ENCODE data around the gene YPEL1. TPM values are rescaled to one million over a fixed set of nuclear protein-coding genes. Genes with fewer than 3 reads are reported as not detected.
A peak's percentile ranks its signal among the peaks of the same experiment; 100 is the strongest.
"Not testable (repeated sequence)": the region's sequence is repeated elsewhere in the genome, so short reads cannot be mapped to it uniquely, and the experiment has no call there.

Gene YPEL1
- total RNA-seq, 1 experiment from 2014 or later, result 4.0 TPM

DNA sequence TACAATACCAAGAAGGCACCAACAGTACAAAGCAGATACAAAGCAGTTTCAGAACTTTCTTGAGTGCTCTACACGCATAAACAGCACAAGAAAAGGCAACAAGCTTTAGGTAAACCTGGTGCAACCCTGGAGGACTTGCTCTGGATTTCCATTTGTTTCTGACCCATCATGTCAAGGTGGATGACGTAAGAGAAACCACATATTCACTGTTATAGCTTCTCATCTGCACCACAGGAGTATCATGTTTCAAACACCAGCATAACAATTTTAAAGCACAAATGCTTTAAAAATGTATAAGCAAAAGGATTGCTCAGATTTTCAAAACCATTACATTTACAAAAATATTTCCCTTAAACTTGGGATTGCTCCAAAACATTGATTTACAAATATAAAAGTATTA, 25.0 kb upstream of the YPEL1 start:
- Histone ChIP-seq H3K4me3 (no peak overlapping the region), H3K27me3 (no peaks in the 10 kb centered on the region), H3K4me1 (peaks cover 18% of the 10 kb centered on the region), H3K9me3 (replicated peaks) (no peaks in the 10 kb centered on the region), H3K27ac (no peak overlapping the region), H3K36me3 (peaks cover 32% of the 10 kb centered on the region)
- DNase-seq, result peak in 1 of 2 experiments; percentile 63

DNA sequence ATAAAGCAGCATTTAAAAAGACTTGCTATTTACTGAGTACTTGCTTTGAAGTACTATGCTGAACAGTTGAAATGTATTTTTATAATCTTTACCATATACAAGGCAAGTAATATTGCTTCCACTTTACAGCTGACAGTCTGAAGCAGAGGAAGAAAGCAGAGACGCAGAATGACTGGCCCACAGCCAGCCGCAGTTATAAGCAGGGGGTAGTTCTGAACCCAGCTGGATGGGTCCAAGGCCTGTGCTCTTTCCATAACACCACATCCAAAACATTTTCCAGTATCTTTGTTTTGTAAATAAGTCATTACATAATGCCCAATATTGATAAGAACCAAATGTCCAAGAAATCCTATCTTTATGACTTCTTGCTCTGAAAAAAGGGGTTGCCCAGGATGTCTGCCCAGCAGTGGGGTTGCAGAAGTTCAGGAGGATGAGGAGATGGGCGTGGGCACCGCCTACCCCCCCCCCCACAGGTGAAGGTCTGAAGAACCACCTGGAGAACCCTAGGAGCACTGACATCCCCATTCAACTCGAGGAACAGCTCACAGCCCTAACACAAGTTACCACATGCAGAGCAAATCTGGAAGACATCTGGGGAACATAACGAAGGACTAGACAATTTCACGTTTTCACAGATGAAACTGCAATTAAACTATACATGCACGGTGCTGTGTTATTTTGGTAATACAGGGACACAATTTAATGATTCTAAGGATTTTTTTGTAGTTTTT, 24.2 kb upstream of the YPEL1 start:
- no peak overlapping the region for H3K4me3 ChIP-seq

DNA sequence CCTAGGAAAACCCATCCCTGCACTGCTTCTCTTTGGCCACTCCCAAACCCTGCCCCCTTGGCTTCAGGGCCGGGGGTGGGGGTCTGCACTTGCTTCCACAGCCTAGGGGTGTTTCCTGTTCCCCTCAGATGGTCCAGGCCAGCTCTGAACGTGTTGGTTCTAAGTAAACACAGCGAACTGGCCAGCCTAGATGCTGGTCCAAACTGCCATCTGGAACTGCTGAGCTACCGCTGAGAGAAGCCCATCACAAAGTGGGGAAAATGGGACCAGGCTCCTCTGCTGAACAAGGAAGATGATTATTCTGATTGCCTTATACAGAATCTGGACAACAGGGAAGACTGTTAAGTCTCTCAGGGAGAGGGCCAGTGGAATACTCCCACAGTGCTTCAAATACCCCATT, 23.5 kb upstream of the YPEL1 start:
- Histone ChIP-seq H3K27ac (no peak overlapping the region), H3K9me3 (replicated peaks) (no peaks in the 10 kb centered on the region), H3K4me3 (no peak overlapping the region), H3K27me3 (no peaks in the 10 kb centered on the region), H3K4me1 (peaks cover 24% of the 10 kb centered on the region), H3K36me3 (peaks cover 28% of the 10 kb centered on the region)
- no peak for DNase-seq

More for the DNA sequence above, 24.2 kb upstream of the YPEL1 start:
- Histone ChIP-seq H3K27ac (no peak overlapping the region), H3K27me3 (no peaks in the 10 kb centered on the region), H3K36me3 (peaks cover 30% of the 10 kb centered on the region), H3K4me1 (peaks cover 22% of the 10 kb centered on the region), H3K9me3 (replicated peaks) (no peaks in the 10 kb centered on the region)
- DNase-seq, result no peak

DNA sequence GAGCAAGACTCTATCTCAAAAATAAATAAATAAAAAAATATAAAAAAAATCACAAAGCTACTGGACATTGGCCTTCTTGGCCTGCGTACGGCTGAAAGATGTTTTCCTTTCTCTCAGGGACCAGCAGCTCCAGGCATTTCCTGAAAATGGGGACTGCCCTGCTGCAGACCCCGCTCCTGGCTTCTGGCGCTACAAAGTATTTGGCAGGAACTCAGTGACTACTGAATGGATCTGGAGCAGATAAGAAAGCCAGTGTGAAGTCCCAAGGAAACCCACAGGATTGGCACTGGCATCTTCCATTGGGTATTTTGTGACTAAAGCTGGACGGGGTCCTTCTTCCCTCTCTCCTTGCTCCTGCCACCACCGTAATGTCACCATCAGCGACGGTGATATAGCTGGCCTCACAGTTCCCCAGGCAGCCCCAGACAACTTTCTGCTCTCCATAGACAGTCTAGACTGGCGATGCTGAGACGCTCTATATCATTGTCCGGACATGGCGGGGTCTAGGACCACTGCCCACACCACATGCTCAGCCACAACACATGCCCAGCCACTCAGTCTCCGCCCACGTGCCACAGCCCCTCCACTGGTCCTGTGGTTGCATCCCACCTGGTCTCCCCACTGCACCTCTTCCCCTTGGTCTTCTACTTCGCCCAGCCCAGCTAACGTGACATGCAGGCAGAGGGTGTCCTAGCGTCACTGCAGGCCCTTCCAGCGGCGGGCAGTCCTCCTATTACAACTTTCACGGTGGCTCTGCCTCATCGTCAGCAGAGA, 22.7 kb upstream of the YPEL1 start:
- H3K27me3 ChIP-seq, result no peaks in the 10 kb centered on the region
- H3K4me1 ChIP-seq, result peaks cover 25% of the 10 kb centered on the region
- H3K36me3 ChIP-seq, result peaks cover 20% of the 10 kb centered on the region
- H3K27ac ChIP-seq, result no peak overlapping the region
- DNase-seq, result no peak
- no peaks in the 10 kb centered on the region for H3K9me3 ChIP-seq (replicated peaks)
- H3K4me3 ChIP-seq, result no peak overlapping the region

DNA sequence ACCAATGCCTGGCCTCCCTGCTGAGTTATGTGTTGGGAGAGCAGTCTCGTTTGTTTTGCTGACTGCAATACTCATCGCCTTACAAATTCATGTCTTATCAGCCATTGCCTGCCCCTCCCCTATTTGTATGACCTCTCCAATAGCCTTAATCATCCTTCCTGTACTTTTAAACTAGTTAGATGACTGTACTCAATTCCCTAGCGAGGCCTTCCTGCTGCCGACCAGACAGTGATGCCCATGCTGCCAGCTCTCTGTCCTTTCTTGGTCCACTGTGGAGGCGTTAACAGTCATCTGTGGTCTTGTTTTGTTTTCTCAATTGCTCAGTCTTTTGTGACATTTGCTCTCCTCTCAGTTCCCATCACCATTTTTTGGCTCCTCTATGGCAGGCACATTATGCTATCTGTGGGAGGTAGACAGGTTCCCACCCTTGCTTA, 20.3 kb upstream of the YPEL1 start:
- DNase-seq, result no peak
- H3K27ac ChIP-seq, result peak overlapping the region; percentile 47; the same call in 1 of the 2 replicates
- no peak overlapping the region for H3K4me3 ChIP-seq
- H3K9me3 ChIP-seq (replicated peaks), result no peaks in the 10 kb centered on the region
- peaks cover 18% of the 10 kb centered on the region for H3K4me1 ChIP-seq
- 0 out of 2 replicates have a peak, but pooled peaks cover 4% of the 10 kb centered on the region for H3K36me3 ChIP-seq
- no peaks in the 10 kb centered on the region for H3K27me3 ChIP-seq

DNA sequence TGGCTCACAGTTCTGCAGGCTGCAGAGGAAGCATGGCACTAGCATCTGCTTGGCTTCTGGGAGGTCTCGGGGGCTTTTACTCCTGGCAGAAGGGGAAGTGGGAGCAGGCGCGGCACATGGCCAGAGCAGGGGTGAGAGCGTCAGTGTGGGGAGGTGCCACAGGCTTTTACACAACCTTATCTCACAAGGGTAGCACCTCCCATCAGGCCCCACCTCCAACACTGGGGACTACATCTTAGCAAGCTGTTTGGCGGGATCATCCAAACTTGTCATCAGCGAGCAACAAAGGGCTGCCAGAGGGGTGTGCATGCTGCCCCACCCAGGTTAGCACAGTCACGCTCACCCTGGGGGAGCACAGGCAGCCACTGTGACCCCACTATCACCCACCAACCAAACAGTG, 18.9 kb upstream of the YPEL1 start:
- H3K9me3 ChIP-seq (replicated peaks), result no peaks in the 10 kb centered on the region
- H3K27ac ChIP-seq, result peak overlapping the region; percentile 47
- H3K4me1 ChIP-seq, result peaks cover 12% of the 10 kb centered on the region
- H3K27me3 ChIP-seq, result no peaks in the 10 kb centered on the region
- DNase-seq, result peak; percentile 84 to 85
- H3K36me3 ChIP-seq, result 0 out of 2 replicates have a peak, but pooled peaks cover 4% of the 10 kb centered on the region
- peak overlapping the region; percentile 17 for H3K4me3 ChIP-seq

DNA sequence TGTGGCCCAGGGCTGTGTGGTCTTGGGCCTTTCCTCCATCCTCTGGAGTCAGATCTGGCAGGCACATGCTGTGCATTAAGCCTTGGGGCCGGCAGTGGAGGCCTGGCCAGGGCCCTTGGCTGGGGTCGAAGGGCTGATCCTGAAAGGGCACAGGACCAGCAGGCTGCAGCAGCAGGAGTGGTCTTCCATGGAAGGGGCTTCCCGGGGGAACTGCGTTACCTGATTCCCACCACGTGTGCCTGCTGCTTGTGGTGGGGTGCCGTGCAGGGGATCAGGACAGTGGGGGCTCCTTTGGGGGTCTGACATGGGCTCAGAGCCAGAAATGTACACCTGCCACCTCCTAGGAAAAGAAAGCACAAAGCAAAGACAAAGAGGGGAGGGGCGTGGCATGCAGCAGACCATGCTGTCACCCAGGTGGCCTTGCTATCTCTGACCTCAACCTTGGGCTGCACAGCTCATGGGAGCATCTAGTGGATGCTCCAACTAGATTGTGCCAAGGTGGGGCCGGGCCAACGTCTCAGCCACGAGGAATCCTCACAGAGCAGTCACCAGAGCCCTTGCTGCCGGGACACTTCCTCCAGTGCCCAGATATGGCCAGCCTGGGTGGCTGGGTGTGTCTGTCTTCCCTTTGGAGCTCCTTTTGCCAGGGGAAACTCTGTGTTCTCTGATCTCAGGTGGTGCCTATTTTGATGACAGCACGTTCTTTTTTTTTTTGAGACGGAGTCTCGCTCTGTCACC, 17.9 kb upstream of the YPEL1 start:
- Histone ChIP-seq H3K27me3 (no peaks in the 10 kb centered on the region), H3K4me1 (peaks cover 15% of the 10 kb centered on the region), H3K36me3 (no peaks in the 10 kb centered on the region), H3K27ac (no peak overlapping the region), H3K4me3 (no peak overlapping the region), H3K9me3 (replicated peaks) (no peaks in the 10 kb centered on the region)
- DNase-seq, result no peak

DNA sequence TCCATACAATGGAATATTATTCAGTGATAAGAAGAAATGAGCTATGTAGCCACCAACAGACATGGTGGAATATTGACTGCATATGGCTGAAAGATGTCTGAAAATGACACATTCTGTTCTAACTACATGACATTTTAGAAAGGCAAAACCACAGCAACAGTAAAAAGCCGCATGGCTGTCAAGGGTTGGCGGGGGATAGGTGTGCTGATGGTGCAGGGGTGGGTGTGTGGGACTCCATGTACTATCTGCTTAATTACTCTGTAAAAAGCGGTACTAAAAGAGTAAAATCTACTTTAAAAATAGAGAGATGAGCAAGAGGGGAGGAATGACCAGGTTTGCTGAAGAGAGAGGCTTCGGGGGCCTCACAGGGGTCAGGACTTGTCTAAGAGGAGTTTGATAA, 16.7 kb upstream of the YPEL1 start:
- H3K4me1 ChIP-seq, result peaks cover 19% of the 10 kb centered on the region
- no peaks in the 10 kb centered on the region for H3K27me3 ChIP-seq
- H3K4me3 ChIP-seq, result no peak overlapping the region
- H3K36me3 ChIP-seq, result no peaks in the 10 kb centered on the region
- H3K27ac ChIP-seq, result no peak overlapping the region
- no peaks in the 10 kb centered on the region for H3K9me3 ChIP-seq (replicated peaks)
- no peak for DNase-seq

DNA sequence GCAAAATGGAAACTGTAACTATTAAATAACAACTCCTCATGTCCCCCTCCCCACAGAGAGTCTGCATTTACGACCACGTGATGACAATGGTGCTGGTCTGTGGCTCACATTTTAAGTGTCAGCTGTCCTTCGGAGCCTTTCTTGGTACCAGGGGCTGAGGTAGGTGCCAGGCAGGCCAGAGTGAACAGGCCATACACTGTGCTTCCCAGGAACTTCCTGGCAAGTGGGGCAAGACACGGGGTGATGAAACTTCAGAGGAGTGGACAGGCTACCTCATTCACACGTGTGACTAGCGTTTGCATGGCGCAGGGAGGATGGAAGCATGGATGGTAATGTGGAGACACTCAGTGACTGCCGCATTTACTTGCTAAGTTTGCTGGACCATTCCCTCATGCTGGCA, 10.4 kb upstream of the YPEL1 start:
- H3K27ac ChIP-seq, result no peak overlapping the region
- no peaks in the 10 kb centered on the region; the same call in 1 of the 2 replicates for H3K9me3 ChIP-seq (replicated peaks)
- H3K36me3 ChIP-seq, result no peaks in the 10 kb centered on the region
- no peak overlapping the region for H3K4me3 ChIP-seq
- H3K27me3 ChIP-seq, result no peaks in the 10 kb centered on the region
- peaks cover 6% of the 10 kb centered on the region for H3K4me1 ChIP-seq
- DNase-seq, result no peak

DNA sequence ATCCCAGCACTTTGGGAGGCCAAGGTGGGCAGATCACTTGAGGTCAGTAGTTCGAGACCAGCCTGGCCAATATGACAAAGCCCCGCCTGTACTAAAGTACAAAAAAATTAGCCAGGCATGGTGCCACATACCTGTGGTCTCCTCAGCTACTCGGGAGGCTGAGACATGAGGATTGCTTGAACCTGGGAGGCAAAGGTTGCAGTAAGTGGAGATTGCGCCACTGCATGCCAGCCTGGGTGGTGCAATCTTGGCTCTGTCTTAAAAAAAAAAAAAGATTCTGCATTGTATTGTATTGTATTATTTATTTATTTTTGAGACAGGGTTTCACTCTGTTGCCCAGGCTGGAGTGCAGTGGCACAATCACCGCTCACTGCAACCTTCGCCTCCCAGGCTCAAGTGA, 9.3 kb upstream of the YPEL1 start:
- not testable (repeated sequence) for H3K4me3 ChIP-seq; H3K27me3 ChIP-seq; H3K27ac ChIP-seq; H3K4me1 ChIP-seq; H3K36me3 ChIP-seq; H3K9me3 ChIP-seq (replicated peaks); DNase-seq

DNA sequence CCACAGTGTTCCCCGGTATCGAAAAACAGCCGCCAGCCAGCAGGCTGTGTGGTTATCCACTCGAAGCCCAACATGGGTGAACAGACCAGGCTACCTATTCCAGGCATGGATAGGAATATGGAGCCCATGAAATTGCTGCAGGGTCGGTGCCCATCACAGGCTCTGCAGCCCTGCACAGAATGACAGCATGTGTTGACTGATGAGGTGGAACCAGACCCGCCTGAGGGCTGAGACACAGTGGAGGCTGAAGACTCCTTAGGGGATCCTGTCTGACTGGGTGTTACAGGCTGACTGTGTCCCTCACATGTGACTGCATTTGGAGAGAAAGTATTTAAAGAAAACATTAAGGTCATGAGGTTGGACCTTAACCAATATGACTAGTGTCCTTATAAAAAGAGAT, 6.2 kb upstream of the YPEL1 start:
- Histone ChIP-seq H3K4me3 (no peak overlapping the region), H3K36me3 (no peaks in the 10 kb centered on the region), H3K4me1 (peaks cover 12% of the 10 kb centered on the region), H3K9me3 (replicated peaks) (no peaks in the 10 kb centered on the region; the same call in 1 of the 2 replicates), H3K27me3 (no peaks in the 10 kb centered on the region), H3K27ac (no peak overlapping the region)
- DNase-seq, result no peak

DNA sequence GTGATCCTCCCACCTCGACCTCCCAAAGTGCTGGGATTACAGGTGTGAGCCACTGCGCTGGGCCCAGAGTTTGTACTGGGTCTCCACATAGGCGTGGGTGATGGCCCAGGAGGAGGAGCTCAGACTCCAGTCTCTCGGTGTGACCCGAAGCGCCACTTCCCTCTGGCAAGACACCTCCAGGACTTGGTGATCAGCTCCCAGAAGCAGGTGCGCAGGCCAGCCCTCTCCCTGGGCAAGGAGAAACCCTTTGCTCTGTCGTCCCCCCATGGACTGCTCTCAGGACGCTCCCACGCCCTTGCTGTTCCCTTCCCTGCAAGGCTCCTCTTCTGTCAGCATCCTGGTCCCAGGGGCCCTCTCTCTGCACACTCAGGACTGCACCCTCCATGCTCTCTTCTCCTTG, 5.5 kb upstream of the YPEL1 start:
- no peak overlapping the region for H3K4me3 ChIP-seq
- no peaks in the 10 kb centered on the region for H3K36me3 ChIP-seq
- no peak for DNase-seq
- no peaks in the 10 kb centered on the region for H3K27me3 ChIP-seq
- peaks cover 12% of the 10 kb centered on the region for H3K4me1 ChIP-seq
- H3K9me3 ChIP-seq (replicated peaks), result no peaks in the 10 kb centered on the region
- H3K27ac ChIP-seq, result no peak overlapping the region

DNA sequence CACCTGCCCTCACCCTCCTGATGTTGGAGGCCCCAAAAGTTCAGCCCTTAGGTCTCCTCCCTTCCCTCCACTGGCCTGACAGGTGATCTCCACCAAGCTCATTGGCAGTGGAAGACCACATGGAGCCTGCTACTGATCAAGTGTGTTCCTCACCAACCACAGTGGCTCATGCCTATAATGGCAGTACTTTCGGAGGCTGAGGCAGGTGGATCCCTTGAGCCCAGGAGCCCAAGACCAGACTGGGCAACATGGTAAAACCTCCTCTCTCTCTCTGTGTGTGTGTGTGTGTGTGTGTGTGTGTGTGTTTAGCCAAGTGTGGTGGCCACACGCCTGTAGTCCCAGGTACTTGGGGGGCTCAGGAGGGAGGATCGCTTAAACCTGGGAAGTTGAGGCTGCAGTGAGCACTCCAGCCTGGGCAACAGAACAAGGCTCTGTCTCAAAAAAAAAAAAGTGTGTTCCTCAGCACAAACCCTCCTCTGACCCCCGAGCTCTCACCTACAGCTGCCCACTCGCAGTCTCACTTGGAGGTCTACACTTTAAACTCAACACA, 4.3 kb upstream of the YPEL1 start:
- Histone ChIP-seq H3K9me3 (replicated peaks) (no peaks in the 10 kb centered on the region), H3K27me3 (no peaks in the 10 kb centered on the region), H3K27ac (no peak overlapping the region), H3K4me1 (peaks cover 12% of the 10 kb centered on the region), H3K36me3 (no peaks in the 10 kb centered on the region), H3K4me3 (no peak overlapping the region)
- DNase-seq, result no peak

DNA sequence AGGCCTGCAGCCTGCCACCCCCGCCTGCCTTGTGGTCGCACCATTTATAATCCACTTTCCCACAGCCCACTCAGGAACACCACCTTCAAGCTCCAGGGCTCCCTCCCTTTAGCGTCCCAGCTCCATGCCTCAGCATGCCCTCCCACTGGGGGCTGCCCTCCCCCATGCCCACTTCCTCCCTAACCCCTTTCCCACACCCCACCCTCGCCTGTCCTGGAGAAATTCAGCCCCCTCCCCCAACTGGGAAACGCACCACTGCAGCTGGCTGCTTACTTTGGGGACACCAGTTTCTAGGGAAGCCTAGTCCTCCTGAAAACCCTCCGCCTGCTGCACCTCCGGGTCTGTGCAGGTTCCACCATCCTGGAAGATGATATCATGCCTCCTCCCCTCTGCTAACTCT, 3.4 kb upstream of the YPEL1 start:
- peaks cover 16% of the 10 kb centered on the region for H3K4me1 ChIP-seq
- H3K36me3 ChIP-seq, result no peaks in the 10 kb centered on the region
- H3K27ac ChIP-seq, result no peak overlapping the region
- peak in 1 of 2 experiments; percentile 41 for DNase-seq
- no peaks in the 10 kb centered on the region for H3K27me3 ChIP-seq
- H3K9me3 ChIP-seq (replicated peaks), result no peaks in the 10 kb centered on the region
- H3K4me3 ChIP-seq, result no peak overlapping the region

DNA sequence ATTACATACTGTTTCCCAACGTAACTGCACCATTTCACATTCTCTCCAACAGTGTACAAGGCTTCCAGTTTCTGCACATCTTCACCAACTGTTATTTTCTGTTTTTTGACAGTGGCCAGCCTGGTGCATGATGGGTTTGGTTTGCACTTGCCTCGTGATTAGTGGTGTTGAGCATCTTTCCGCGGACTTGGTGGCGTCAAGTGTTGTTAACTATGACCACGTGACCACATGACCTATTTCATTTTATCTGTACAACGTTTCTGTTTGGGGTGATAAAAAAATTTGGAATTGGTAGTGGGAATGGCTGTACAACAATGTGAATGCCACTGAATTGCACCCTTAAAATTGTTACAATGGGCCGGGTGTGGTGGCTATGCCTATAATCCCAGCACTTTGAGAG, 2.5 kb upstream of the YPEL1 start:
- peaks cover 16% of the 10 kb centered on the region for H3K4me1 ChIP-seq
- no peak overlapping the region for H3K27ac ChIP-seq
- no peaks in the 10 kb centered on the region for H3K27me3 ChIP-seq
- H3K9me3 ChIP-seq (replicated peaks), result no peaks in the 10 kb centered on the region
- DNase-seq, result no peak
- H3K4me3 ChIP-seq, result no peak overlapping the region
- H3K36me3 ChIP-seq, result no peaks in the 10 kb centered on the region

Measured in SJCRH30 (cell line).